Adrenal gland (tissue), 5 donors: ENCODE measurements around the gene CTU1.

Experiments used
- CTCF ChIP-seq, 6 experiments: fragments of 450-650 bp in 4 of 6; fragments of 200-600 bp in 2 of 6; sonication (generic) in 1 of 6; IDR thresholded peaks; 1 replicate in 5 of 6; 2 replicates in 1 of 6; pipeline versions ENCODE4 v1.5.1 to v1.8.0; 2016 to 2021; ENCODE audit warnings: antibody characterized with exemption in 6 of 6, mild to moderate bottlenecking in 2 of 6, moderate library complexity in 1 of 6
- POLR2A ChIP-seq, 2 donors: fragments of 450-650 bp; IDR thresholded peaks; one replicate each; pipeline ENCODE4 v1.6.1; 2017; ENCODE audit warnings: antibody characterized with exemption in 2 of 2, mild to moderate bottlenecking in 2 of 2, moderate library complexity in 1 of 2
- donor health status: DM: no; HTN: no; CAD: no.

GRCh38 chr19:51139299-51140014, 31.2 kb upstream of the CTU1 start:
- TF ChIP-seq CTCF (IDR thresholded peaks at IDR 0.05) (no peak), POLR2A (IDR thresholded peaks at IDR 0.05) (no peak)
